GM21825 (cell line): ENCODE data around the gene FMO2.

Source experiments
- ATAC-seq: cut with Tn5 transposase; IDR thresholded peaks from one replicate; pipeline ENCODE4 v1.9.1; 2021; ENCODE audit warnings: mild to moderate bottlenecking, moderate library complexity; ENCODE audit not compliant: unreplicated experiment

FMO2 gene

DNA sequence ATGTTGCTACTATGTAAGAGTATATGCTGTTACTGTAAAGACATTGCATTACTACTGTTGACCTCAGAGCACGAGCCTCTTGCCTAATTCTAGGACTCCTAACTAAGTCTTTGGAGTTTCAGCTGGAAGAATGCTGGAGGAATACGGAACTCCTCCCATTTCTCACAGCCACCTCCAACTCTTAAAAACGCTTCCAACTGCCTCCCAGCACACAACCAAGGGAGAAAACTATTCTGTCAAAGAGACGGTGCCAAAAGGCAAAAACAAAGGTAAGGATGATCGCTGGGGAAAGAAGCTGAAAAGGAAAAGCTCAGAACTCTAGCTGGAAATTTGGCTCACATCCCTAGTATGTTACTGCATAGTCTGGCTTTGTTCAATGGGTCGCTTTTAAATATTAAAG lies at the start of gene FMO2:
Gene FMO2 (plus strand): TSS at position 210 of the 400 bp plus-strand sequence. CDS start 414 bp downstream, outside the sequence.
- ATAC-seq = no peak

- ATAC-seq = no peak
These were observed 47.5 kb upstream of the FMO2 start for GRCh38 chr1:171137580-171137979.

GRCh38 chr1:171138980-171139379 lies 46.1 kb upstream of the FMO2 start:
- ATAC-seq = no peak

DNA sequence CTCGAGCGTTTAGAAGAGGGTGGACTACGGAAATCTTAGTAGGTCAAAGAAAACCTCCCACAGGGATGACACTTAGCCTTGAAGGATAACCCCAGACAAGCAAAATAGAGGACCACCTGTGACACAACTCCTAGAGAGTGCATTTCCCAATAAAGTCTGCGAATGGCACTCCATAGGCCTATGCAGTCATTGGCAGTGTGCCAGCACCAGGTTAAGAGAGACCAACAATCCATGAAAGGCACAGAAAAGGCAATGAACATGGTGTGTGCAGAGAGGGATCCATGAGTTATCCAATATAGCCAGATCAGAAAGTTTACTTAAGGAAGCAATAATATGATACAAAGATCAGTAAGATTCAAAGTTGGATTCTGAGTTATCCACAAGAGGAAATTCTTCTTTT lies 45.2 kb upstream of the FMO2 start:
- no peak for ATAC-seq

GRCh38 chr1:171140401-171140800 lies 44.7 kb upstream of the FMO2 start:
- ATAC-seq = no peak

GRCh38 chr1:171140956-171141687 lies 44.0 kb upstream of the FMO2 start:
- no peak for ATAC-seq

DNA sequence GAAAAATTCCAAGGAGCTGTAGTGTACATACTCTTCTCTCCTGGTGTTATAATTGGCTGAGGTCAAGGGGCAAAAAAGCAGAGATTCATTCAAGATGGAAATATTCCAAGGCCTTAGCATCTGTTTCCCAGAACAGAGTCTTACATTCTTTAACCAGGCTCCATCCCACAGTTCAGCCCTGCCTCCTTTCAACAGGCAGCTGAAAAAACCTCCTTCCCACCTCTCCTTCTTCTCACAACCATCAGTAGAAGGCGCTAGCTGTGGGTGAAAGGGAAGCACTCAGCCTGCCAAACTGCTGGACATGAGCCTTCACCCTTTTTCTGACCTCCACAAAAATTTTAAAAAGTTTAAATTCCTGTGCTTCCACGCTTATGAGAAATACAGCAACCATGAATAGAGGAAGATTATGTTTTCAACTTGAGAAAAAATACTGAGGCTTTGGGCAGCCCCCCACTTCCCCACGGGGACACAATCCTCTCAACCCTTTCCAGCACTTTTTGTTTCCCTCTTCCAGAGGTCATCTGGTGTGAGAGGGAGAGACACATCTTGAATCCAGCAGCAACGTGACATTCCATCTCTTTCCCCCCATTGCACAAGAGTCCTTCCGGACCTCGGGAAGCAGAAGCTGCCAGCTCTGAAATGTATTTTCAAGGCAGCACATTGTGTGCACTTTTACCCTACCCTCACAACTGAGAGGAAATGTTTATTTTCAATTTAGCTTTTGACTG lies 43.2 kb upstream of the FMO2 start:
- no peak for ATAC-seq

DNA sequence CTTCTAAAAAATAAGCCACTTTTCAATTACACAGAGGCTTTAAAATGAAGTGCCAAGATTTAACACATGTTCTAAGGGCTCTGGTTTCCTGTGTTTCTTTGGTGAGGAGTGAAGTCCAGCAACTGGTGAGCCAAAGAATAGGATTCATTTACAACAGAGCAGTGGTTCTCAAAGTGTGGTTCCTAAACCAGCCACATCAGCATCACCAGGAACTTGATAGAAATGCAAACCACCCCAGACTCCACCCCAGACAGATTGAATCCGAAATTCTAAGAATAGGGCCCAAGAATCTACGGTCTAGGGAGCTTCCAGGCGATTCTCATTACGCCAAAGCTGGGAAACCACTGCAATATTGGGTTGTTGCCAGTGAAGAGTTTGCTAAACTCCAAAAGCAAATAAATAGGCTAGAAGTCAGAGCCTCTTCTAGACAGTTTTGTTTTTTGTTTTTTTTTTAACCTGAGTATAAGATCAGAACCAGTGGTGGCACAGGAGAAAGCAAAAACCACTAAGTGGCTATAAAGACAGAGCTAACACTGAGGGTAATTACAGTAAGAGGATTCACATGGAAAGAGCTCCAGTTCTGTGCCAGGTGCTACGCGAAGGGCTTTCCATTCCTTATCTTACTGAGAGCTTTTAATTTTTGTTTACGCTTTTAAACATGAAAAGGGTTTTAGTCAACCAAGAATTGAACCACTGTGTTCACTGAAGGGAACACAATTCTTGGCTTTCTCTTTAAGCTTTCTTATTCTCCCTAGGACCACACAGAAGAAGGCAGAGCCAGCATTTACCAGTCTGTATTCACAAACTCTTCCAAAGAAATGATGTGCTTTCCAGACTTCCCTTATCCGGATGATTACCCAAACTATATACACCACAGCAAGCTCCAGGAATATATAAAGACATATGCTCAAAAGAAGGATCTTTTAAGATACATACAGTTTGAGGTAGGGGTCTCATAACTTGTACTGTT lies 42.4 kb upstream of the FMO2 start:
- ATAC-seq = no peak

GRCh38 chr1:171150156-171150555 lies 34.9 kb upstream of the FMO2 start:
- ATAC-seq = no peak

GRCh38 chr1:171152549-171152948 lies 32.6 kb upstream of the FMO2 start:
- ATAC-seq = no peak

- no peak for ATAC-seq
These were observed 29.6 kb upstream of the FMO2 start for GRCh38 chr1:171155484-171155883.

- no peak for ATAC-seq
These were observed 27.0 kb upstream of the FMO2 start for GRCh38 chr1:171158096-171158495.

DNA sequence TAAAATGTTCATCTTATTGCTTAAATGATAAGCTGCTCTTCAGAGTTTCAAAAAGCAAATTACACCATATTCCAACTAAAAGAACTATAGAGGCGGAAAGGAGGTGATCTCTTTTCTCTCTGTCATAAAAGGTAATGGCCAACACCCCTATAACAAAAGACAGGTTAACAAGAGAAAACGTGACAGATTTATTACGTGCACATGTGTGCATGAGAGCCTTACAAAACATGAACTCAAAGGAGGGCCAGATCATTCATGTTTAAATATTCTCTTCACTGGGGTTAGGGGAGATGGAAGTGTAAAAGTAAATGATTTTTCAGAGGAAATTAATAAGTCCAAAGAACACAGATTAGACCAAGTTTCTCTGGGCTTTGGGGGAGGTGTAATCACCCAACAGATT lies 26.5 kb upstream of the FMO2 start:
- ATAC-seq = no peak

- no peak for ATAC-seq
These were observed 26.0 kb upstream of the FMO2 start for GRCh38 chr1:171159148-171159547.

- no peak for ATAC-seq
These were observed 24.9 kb upstream of the FMO2 start for GRCh38 chr1:171160211-171160610.

DNA sequence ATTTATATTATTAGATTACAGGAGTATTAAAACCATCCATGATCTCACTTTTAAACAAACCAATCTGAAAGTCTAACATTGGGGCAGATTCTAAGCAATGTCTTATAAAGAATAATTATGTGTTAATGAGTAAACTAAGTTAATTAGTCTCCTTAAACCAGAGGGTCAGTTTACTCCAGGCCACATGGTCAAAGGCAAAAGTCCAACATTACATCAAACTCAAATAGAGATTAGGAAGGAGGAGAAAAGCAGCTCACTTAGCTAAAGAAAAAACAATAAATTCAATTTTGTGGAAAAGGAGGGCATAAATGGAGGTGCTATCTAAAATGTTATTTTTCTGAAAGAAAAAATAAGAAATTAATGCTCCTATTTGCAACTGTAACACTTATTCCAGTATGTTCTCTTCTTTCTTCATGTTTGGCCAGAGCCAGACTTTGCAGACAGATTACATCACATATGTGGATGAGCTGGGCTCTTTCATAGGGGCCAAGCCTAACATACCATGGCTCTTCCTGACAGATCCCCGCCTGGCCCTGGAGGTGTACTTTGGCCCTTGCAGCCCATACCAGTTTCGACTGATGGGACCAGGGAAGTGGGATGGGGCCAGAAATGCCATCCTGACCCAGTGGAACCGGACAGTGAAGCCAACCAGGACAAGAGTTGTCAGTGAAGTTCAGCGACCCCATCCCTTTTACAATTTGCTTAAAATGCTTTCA lies 24.3 kb upstream of the FMO2 start:
- no peak for ATAC-seq

DNA sequence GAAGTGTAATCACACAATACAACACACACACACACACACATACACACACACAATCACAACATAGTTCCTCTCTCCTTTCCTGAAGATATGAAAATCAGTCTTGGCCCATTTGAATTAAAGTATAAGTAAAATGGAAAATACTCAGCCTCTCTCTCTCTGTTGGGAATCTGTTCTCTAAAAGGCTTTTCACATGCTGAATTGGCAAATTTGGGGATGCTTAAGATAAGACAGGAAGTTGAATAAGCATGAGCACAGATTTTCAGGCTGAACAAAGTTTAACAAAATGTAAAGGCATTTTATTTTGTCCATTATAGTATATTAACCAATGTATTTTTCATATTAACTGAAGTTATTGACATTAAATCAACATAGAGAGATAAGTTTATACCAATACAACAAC lies 23.7 kb upstream of the FMO2 start:
- no peak for ATAC-seq

GRCh38 chr1:171166361-171166760 lies 18.7 kb upstream of the FMO2 start:
- ATAC-seq = no peak

GRCh38 chr1:171167785-171168184 lies 17.3 kb upstream of the FMO2 start:
- no peak for ATAC-seq

DNA sequence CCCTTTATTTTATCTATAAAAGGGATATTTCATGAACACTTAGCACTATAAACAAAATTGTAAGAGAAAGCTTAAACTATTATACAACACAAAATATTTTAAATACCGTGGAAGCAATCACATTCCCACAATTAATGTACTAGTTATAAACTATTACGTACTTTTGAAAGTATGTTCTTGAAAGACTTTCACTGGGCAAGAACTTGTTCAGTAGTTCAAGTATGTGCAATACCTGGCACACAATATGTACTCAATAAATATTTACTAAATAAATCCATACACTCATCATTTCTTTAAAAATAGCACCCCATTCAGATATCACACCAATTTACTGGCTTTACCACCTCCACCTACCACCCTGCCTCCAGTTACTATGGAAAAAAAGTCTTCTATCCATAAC lies 12.6 kb upstream of the FMO2 start:
- ATAC-seq = no peak

DNA sequence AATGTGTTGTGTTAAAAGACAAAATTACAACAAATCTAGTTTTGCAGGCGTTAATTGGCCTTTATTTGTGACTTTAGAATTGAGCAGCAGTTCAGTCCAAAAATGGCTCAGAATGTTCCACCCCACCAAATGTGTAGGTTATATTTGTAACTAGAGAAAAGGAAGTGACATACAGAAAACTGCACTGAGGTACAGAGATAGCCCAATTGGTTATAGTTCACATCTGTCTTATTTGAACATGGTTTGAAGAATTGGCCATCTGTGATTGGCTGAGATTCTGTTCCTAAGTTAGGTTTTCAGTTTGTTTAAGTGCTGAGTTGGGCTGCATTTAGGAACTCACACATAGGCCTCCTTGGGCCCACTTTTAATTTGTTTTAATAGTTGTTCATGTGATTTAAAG lies 12.0 kb upstream of the FMO2 start:
- ATAC-seq = no peak
